ENCODE data around the gene RRP1B.

GRCh38 chr21:43726686-43727518, 67.5 kb downstream of the RRP1B start:
- TF ChIP-seq, protein P1, sequence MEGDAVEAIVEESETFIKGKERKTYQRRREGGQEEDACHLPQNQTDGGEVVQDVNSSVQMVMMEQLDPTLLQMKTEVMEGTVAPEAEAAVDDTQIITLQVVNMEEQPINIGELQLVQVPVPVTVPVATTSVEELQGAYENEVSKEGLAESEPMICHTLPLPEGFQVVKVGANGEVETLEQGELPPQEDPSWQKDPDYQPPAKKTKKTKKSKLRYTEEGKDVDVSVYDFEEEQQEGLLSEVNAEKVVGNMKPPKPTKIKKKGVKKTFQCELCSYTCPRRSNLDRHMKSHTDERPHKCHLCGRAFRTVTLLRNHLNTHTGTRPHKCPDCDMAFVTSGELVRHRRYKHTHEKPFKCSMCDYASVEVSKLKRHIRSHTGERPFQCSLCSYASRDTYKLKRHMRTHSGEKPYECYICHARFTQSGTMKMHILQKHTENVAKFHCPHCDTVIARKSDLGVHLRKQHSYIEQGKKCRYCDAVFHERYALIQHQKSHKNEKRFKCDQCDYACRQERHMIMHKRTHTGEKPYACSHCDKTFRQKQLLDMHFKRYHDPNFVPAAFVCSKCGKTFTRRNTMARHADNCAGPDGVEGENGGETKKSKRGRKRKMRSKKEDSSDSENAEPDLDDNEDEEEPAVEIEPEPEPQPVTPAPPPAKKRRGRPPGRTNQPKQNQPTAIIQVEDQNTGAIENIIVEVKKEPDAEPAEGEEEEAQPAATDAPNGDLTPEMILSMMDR (IDR thresholded peaks at IDR 0.05) = no peak
- no peak for TF ChIP-seq POLR2AphosphoS5 (IDR thresholded peaks at IDR 0.05)
